Measurements from ENCODE around the gene DDAH2.

Gene DDAH2

DNA sequence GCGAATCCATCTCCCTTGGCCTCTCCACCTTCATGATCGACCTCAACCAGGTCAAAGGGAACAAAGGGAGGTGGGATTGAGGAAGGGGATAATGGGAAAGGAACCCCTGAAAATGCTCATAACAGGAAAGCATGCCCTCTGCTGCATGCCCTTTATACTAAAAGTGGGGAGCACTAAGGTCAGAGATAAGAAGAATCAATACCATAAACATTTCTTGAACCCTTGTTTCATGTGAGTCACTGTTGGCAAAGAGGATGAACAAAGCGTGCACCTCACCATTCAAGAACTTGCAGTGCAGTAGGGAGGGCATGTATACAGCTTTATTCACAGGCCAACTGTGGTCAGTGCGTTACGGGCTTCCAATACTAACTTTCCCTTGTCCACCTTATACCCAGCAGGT lies 31.7 kb upstream of the DDAH2 start:
- no peaks in the 10 kb centered on the region for H3K9me3 ChIP-seq (ENCODE audit: insufficient read depth, low read length)
- TF ChIP-seq SUZ12 (IDR thresholded peaks at IDR 0.05; ENCODE audit: extremely low read depth, insufficient read depth, insufficient read length) (no peak), YY1 (IDR thresholded peaks at IDR 0.05; ENCODE audit: insufficient read depth, insufficient read length) (no peak), ZNF274 (IDR thresholded peaks at IDR 0.05; ENCODE audit: low read depth, low read length) (no peak)
- DNase-seq (ENCODE audit: low read depth, low spot score) = no peak
- H3K27me3 ChIP-seq (ENCODE audit: insufficient read depth, insufficient read length) = no peaks in the 10 kb centered on the region
- H3K36me3 ChIP-seq (ENCODE audit: insufficient read depth, insufficient read length, low read length) = peaks cover 58% of the 10 kb centered on the region
- no peak overlapping the region for H3K9ac ChIP-seq (ENCODE audit: insufficient read length, low read depth)
- H3K4me1 ChIP-seq (ENCODE audit: insufficient read depth, insufficient read length) = peaks cover 6% of the 10 kb centered on the region
- H3K4me3 ChIP-seq (ENCODE audit: insufficient read length, low read depth) = no peak overlapping the region

DNA sequence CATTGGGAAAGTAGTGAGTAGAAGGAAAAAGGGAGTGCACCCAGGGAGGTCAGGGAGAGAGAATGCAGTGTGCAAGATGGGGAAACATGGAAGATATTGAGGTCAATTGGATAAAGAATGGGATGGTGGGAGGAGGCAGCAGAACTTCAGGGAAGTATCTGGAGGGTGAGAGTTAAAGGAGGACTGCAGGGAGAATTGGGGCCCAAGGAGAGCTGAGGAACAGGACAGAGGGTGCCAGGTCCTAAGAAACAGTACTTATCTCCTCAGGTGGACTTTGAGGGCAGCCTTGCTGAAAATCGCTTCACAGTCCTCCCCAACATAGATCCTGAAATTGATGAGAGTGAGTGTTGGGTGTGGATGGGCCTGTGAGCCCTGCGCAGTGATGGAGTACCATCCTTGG lies 29.2 kb upstream of the DDAH2 start:
- H3K9me3 ChIP-seq (ENCODE audit: insufficient read depth, low read length) = no peaks in the 10 kb centered on the region
- no peaks in the 10 kb centered on the region for H3K27me3 ChIP-seq (ENCODE audit: insufficient read depth, insufficient read length)
- peaks cover 4% of the 10 kb centered on the region for H3K4me1 ChIP-seq (ENCODE audit: insufficient read depth, insufficient read length)
- H3K9ac ChIP-seq (ENCODE audit: insufficient read length, low read depth) = no peak overlapping the region
- no peak for DNase-seq (ENCODE audit: low read depth, low spot score)
- peaks cover 43% of the 10 kb centered on the region for H3K36me3 ChIP-seq (ENCODE audit: insufficient read depth, insufficient read length, low read length)
- no peak overlapping the region for H3K4me3 ChIP-seq (ENCODE audit: insufficient read length, low read depth)
- TF ChIP-seq ZNF274 (IDR thresholded peaks at IDR 0.05; ENCODE audit: low read depth, low read length) (no peak), YY1 (IDR thresholded peaks at IDR 0.05; ENCODE audit: insufficient read depth, insufficient read length) (no peak), SUZ12 (IDR thresholded peaks at IDR 0.05; ENCODE audit: extremely low read depth, insufficient read depth, insufficient read length) (no peak)

DNA sequence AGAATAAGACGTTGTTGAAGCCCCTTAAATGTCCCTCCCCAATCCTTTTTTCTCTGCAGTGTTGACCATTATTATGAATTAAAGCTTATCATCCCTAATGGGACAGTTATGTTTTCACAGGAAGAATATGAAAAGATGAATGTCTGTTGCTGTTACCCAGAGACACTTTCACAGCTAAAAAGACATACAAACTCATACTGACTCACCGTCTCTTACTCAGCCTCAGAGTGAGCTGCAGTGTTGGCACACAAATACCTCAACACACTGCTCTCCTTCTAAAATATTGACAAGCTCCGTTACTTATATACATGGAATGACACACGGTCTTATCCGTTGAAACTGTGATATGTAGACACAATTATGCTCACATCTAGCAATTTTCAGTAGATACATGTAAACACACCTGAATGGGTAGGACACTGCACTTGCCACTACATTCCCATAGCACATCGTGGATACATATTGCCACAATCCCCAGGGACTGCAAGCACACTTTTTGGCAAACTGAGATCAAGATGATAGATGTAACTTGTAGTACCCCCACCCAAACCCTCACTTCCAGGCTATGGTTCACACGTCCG lies 23.7 kb upstream of the DDAH2 start:
- DNase-seq (ENCODE audit: low read depth, low spot score) = no peak
- Histone ChIP-seq H3K9ac (ENCODE audit: insufficient read length, low read depth) (no peak overlapping the region), H3K27me3 (ENCODE audit: insufficient read depth, insufficient read length) (no peaks in the 10 kb centered on the region), H3K4me1 (ENCODE audit: insufficient read depth, insufficient read length) (no peaks in the 10 kb centered on the region), H3K36me3 (ENCODE audit: insufficient read depth, insufficient read length, low read length) (peaks cover 13% of the 10 kb centered on the region), H3K9me3 (ENCODE audit: insufficient read depth, low read length) (no peaks in the 10 kb centered on the region), H3K4me3 (ENCODE audit: insufficient read length, low read depth) (no peak overlapping the region)
- TF ChIP-seq SUZ12 (IDR thresholded peaks at IDR 0.05; ENCODE audit: extremely low read depth, insufficient read depth, insufficient read length) = no peak
- no peak for TF ChIP-seq YY1 (IDR thresholded peaks at IDR 0.05; ENCODE audit: insufficient read depth, insufficient read length)
- no peak for TF ChIP-seq ZNF274 (IDR thresholded peaks at IDR 0.05; ENCODE audit: low read depth, low read length)

DNA sequence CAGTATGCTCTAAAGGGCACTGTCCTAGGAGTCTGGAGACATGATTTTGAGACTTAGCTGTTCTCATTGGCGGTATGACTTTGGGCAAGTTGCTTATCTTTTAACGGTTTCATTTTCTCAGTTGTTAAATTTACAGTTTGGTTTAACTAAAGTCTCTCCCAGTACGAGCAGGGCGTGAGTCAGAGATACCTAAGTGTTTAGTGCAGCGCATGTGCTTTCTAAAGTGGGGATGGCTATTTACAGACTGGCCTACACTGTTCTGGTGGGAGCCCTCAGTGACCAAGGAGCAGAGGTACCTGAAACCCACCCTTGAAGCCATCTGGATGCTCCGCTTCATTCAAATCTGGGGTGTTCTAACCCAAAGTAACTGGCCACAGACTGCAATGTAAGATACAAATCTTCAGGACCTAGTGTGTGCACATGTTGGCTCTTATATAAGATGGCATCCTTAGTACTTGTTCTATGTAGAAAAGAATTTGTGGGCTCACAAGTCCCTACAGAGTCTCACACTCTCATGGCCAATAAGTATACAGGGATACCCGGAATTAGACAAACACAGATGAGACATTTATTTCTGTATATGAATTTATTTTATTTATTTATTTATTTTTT lies 21.4 kb upstream of the DDAH2 start:
- Histone ChIP-seq H3K4me1 (ENCODE audit: insufficient read depth, insufficient read length) (no peaks in the 10 kb centered on the region), H3K36me3 (ENCODE audit: insufficient read depth, insufficient read length, low read length) (peaks cover 23% of the 10 kb centered on the region), H3K9ac (ENCODE audit: insufficient read length, low read depth) (no peak overlapping the region), H3K27me3 (ENCODE audit: insufficient read depth, insufficient read length) (no peaks in the 10 kb centered on the region), H3K4me3 (ENCODE audit: insufficient read length, low read depth) (no peak overlapping the region), H3K9me3 (ENCODE audit: insufficient read depth, low read length) (no peaks in the 10 kb centered on the region)
- TF ChIP-seq SUZ12 (IDR thresholded peaks at IDR 0.05; ENCODE audit: extremely low read depth, insufficient read depth, insufficient read length) = no peak
- no peak for DNase-seq (ENCODE audit: low read depth, low spot score)

DNA sequence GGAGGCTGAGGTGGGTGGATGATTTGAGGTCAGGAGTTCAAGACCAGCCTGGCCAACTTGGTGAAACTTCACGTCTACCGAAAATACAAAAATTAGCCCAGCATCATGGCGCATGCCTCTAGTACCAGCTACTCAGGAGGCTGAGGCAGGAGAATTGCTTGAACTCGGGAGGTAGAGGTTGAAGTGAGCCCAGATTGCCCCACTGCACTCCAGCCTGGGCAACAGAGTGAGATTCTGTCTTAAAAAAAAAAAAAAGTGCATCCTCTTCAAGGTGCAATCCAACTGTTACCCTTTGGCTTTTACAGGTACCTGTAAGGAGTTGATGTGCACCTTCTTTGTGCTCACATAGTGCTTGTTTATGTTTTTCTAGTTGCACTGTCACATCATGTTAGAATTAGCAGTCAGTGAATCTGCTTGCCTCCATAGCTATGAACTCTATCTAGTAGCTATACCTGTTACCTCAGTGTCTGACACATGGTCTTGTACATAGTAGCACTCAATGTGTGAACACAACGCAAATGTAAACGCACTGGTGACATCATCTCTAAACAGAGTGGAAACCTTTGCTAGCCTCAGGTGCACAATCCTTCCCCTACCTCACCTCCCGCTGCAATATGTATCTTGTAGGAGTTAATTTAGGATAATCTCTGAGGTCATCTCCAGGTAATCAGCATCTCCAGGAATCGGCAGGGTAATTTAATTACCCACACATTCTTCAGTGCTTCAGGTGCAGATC lies 20.4 kb upstream of the DDAH2 start:
- H3K4me1 ChIP-seq (ENCODE audit: insufficient read depth, insufficient read length) = no peaks in the 10 kb centered on the region
- H3K4me3 ChIP-seq (ENCODE audit: insufficient read length, low read depth) = no peak overlapping the region
- H3K9me3 ChIP-seq (ENCODE audit: insufficient read depth, low read length) = no peaks in the 10 kb centered on the region
- H3K9ac ChIP-seq (ENCODE audit: insufficient read length, low read depth) = no peak overlapping the region
- H3K36me3 ChIP-seq (ENCODE audit: insufficient read depth, insufficient read length, low read length) = peaks cover 24% of the 10 kb centered on the region
- H3K27me3 ChIP-seq (ENCODE audit: insufficient read depth, insufficient read length) = no peaks in the 10 kb centered on the region
- no peak for DNase-seq (ENCODE audit: low read depth, low spot score)
- TF ChIP-seq SUZ12 (IDR thresholded peaks at IDR 0.05; ENCODE audit: extremely low read depth, insufficient read depth, insufficient read length) = no peak

DNA sequence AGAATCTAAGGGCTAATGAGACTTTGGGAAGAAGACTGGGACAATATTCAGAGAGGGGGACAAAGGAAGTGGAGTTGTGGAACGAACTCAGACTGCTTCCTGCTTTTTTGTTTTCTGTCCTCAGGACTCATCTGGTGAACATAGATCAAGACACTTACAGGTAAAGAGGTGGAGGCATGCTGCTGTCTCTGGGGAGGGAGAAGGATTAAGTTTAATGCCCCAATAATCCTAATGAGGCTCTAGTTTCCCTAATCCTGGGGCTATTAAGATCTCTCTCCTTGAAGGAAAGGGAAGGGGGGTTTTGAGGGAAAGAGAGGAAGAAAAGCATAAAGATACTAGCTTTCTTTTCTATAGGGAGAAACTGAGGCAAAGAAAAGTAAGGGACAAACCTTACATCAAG lies 15.3 kb upstream of the DDAH2 start:
- Histone ChIP-seq H3K4me1 (ENCODE audit: insufficient read depth, insufficient read length) (no peaks in the 10 kb centered on the region), H3K27me3 (ENCODE audit: insufficient read depth, insufficient read length) (no peaks in the 10 kb centered on the region), H3K9ac (ENCODE audit: insufficient read length, low read depth) (no peak overlapping the region), H3K9me3 (ENCODE audit: insufficient read depth, low read length) (no peaks in the 10 kb centered on the region), H3K4me3 (ENCODE audit: insufficient read length, low read depth) (no peak overlapping the region), H3K36me3 (ENCODE audit: insufficient read depth, insufficient read length, low read length) (peaks cover 48% of the 10 kb centered on the region)
- DNase-seq (ENCODE audit: low read depth, low spot score) = no peak
- TF ChIP-seq SUZ12 (IDR thresholded peaks at IDR 0.05; ENCODE audit: extremely low read depth, insufficient read depth, insufficient read length) (no peak), ZNF274 (IDR thresholded peaks at IDR 0.05; ENCODE audit: low read depth, low read length) (no peak), YY1 (IDR thresholded peaks at IDR 0.05; ENCODE audit: insufficient read depth, insufficient read length) (no peak)

DNA sequence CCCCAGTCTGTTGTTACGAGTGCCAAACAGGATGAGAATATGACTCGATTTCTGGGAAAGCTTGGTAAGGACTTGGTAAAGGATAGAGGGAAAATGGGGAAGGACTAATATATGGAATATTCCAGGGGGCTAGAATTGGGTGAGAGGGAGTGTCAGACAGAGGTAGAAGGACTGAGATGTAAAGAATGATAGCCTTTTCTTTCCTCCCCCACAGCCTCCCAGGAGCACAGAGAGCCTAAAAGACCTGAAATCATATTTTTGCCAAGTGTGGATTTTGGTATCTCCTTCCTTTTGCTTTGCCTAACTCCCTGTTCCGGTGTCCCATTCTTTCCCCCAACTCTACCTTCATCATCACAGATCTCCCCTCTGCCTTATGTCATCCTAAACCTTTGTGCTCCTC lies 13.8 kb upstream of the DDAH2 start:
- Histone ChIP-seq H3K4me3 (ENCODE audit: insufficient read length, low read depth) (no peak overlapping the region), H3K27me3 (ENCODE audit: insufficient read depth, insufficient read length) (no peaks in the 10 kb centered on the region), H3K36me3 (ENCODE audit: insufficient read depth, insufficient read length, low read length) (peaks cover 45% of the 10 kb centered on the region), H3K9me3 (ENCODE audit: insufficient read depth, low read length) (no peaks in the 10 kb centered on the region), H3K4me1 (ENCODE audit: insufficient read depth, insufficient read length) (no peaks in the 10 kb centered on the region), H3K9ac (ENCODE audit: insufficient read length, low read depth) (no peak overlapping the region)
- DNase-seq (ENCODE audit: low read depth, low spot score) = no peak
- no peak for TF ChIP-seq YY1 (IDR thresholded peaks at IDR 0.05; ENCODE audit: insufficient read depth, insufficient read length)
- no peak for TF ChIP-seq ZNF274 (IDR thresholded peaks at IDR 0.05; ENCODE audit: low read depth, low read length)
- TF ChIP-seq SUZ12 (IDR thresholded peaks at IDR 0.05; ENCODE audit: extremely low read depth, insufficient read depth, insufficient read length) = no peak

Measured in NT2/D1 (cell line).